Measurements from ENCODE around the gene GDE1.
A peak's percentile ranks its signal among the peaks of the same experiment; 100 is the strongest.
"Not testable (repeated sequence)": the region's sequence is repeated elsewhere in the genome, so short reads cannot be mapped to it uniquely, and the experiment has no call there.

Gene GDE1, protein sequence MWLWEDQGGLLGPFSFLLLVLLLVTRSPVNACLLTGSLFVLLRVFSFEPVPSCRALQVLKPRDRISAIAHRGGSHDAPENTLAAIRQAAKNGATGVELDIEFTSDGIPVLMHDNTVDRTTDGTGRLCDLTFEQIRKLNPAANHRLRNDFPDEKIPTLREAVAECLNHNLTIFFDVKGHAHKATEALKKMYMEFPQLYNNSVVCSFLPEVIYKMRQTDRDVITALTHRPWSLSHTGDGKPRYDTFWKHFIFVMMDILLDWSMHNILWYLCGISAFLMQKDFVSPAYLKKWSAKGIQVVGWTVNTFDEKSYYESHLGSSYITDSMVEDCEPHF

DNA sequence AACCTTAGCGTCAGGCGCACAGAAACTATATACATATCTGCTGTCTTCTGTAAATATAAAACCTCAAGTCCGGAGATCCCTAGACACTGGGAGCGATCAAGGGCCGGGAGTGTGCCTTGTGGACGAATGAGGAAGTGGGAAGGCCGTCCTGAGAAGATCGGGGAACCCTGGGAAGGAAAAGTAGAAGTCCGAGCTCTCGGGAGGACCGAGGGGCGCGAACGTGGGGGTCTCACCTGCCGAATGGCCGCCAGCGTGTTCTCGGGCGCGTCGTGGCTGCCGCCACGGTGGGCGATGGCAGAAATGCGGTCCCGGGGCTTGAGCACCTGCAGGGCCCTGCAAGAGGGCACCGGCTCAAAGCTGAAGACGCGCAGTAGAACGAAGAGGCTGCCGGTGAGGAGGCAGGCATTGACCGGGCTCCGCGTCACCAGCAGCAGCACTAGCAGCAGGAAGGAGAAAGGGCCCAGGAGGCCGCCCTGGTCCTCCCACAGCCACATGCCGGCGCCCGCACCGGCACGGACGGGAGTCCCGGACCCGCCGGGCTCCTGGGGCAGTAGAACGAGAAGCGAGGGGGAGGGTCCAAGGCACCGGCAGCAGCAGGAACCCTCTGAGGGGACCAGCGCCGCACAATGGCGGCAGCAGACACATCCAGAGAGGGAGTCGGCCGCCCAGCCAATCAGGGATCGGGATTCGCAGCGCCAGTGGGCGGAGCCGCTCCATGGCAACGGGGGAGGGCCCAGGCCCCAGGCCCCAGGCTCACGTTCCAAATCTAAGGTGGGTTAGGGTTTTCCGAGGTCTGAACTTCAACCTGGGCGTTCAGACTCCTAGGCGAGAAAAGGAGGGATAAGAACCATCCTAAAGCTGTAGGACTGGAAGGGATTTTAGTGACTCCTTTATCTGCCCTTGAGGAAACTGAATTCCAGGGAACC, at the start of gene GDE1:
TSS of gene GDE1 (minus strand) at position 628 of the 926 bp plus-strand sequence. CDS start at position 494, 134 bp downstream.
- peak; percentile 88 for DNase-seq (ENCODE audit: low spot score)

DNA sequence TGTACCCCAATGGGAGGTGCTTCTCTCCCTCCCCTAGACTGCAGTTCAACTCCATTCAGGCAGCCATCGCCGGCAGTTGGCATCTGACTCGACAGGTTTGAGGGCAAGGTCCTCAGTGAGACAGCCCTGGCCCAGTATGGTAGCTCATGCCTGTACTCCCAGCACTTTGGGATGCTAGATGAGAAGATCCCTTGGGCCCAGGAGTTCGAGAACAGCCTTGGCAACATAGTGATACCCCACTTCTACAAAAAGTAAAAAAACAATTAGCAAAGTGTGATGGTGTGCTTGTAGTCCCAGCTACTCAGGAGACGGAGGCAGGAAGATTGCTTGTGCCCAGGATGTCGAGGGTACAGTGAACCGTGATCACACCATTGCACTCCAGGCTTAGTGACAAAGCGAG, 45.7 kb upstream of the GDE1 start:
- no peak for DNase-seq (ENCODE audit: low spot score)

DNA sequence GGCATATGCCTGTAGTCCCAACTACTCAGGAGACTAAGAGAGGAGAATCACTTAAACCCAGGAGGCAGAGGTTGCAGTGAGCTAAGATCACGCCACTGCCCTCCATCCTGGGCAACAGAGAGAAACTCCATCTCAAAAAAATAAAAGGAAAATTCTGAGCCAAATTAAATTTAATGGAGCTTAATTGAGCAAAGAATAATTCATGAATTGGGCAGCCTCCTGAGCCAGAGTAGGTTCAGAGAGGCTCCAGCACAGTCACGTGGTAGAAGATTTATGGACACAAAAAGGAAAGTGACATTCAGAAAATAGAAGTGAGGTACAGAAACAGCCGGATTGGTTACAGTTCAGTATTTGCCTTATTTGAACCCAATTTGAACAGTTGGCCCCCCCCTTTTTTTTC, 44.5 kb upstream of the GDE1 start:
- no peak for DNase-seq (ENCODE audit: low spot score)

DNA sequence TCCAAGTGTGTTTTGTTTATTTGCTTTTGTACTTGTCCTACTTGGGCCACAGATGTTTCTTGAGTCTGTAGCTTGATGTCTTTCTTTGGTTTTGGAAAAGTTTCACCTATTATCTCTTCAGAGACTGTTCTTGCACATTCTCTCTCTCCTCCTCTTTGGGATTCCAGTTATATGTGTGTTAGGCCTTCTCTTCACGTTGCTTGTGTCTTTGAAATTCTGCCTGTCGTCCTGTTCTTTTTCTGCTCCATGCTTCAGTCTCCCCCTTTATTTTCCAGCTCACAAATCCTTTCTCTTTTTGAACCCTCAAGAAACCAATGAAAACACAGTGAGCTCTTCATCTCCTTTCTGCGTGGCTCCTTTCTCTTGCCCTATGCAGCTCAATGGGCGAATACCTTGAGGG, 41.5 kb upstream of the GDE1 start:
- no peak for DNase-seq (ENCODE audit: low spot score)

DNA sequence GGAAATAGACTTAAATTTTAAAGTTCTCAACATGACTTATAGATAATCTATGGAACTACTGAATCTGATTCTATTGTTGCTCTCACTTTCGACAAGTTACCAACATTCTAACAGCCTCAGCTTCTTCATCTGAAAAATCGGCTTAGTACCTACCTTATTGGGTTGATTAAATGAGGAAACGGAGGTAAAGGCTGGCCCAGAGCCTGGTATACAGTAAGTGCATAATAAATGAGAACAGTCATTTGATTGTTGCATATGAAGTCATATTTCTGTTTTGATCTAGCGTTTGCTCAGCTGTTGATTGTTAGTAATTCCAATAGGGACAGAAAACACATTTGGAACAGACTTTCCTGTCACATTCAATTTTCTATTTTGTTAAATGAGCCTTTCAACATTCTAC, 38.2 kb upstream of the GDE1 start:
- DNase-seq (ENCODE audit: low spot score), result no peak

DNA sequence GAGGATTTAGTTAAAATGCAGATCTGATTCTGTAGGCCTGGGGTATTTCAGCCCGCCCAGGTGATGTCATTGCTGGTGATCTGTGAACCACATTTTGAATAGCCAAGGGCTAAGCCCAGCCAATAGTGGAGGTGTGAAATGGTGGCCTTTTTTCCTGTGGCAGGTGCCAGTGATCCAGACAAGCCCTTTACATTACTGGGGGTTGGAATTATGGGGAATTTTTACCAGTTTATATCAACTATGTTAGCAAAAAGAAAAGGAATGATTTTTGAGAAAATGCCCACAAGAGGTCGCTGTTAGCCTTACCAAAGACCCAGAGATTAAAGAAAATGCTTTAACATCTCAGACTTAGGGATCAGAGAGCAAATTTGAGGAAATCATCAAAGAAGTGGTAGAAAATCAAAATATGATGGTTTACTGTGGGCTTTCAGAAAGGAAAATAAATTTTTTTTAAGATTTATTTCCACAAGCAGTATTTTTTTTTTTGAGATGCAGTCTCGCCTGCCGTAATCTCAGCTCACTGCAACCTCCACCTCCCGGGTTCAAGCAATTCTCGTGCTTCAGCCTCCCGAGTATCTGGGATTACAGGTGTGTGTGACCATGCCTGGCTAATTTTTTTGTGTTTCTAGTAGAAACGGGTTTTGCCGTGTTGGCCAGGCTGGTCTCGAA, 37.5 kb upstream of the GDE1 start:
- peak; percentile 63 for DNase-seq (ENCODE audit: low spot score)

DNA sequence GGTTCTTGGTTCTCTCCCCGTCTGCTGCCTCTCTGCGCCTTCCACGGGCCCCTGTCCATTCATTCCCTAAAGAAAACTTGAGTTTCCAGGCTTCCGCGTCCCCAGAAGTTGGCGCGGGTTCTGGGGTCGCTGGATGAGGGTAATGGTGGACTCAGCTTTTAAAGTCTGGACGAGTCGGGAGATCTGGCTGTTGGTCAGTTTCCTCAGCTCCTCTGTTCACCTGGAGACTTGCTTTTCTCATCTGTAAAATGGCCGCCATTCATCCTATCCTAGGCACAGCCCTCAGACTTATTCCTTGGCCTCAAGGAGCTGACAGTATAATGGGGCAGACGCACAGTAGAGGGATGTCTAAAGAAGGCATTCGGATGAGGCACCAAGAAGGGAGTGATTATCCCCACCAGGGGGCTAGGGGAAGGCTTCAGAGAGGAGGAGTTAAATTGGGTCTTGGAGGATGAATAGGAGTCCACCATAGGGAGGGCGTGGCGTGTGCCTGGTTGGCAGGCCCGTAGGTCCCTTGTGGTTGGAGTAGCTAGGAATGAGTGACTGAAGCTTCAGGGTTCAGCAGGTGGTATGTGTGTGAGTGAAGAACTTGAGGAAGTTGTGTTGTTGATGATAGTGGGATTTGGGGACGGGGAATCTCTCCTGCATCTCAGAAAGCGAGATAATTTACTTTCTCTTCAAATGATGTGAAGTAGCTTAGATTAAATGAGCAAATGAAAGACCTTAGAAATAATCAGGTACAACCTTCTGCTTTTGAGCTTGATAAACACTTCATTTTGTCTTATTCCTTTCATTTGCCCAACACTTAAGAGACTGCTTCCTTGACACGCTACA, 34.3 kb upstream of the GDE1 start:
- no peak for DNase-seq (ENCODE audit: low spot score)

GRCh38 chr16:19555186-19555937, 33.5 kb upstream of the GDE1 start, which contains the start of gene VPS35L:
TSS of gene VPS35L (plus strand) at chr16:19555703. CDS start at chr16:19555730, 27 bp downstream.
- no peak for DNase-seq (ENCODE audit: low spot score)

DNA sequence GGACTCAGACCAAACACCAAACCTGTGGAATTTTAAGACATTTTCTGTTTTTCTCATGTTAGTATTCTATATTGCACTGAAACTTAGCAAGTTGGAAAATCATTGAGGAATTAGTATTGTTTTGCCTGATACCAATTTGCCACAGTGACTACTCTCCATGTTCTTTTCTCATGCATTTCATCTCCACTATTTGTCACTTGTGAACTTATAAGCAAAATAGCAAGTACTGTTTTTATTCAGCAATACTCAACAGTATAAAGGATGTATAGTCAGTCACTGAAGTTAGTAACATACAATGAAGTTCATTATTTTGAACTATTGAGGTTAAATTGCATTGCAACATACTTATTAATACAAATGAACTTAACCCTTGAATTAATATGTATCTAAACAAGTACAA, 27.8 kb upstream of the GDE1 start:
- DNase-seq (ENCODE audit: low spot score), result no peak

DNA sequence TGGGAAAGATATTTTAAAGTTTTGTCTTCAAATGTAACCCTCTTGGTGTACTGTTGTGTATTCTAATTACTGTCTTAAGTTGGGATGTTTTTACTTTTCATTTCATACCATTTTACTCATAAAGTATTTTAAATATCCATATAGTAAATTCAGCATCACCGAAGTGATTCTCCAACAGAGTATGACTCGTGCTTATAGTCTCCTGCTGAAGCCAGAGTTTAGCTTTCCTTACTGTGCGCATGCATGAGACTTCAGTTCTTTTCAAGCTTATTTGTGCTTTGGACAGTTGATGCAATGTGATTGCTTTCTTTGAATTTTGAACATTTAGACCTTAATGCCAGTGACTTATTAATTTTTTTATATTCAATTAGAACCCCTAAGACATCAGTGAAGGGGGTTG, 26.2 kb upstream of the GDE1 start:
- no peak for DNase-seq (ENCODE audit: low spot score)

DNA sequence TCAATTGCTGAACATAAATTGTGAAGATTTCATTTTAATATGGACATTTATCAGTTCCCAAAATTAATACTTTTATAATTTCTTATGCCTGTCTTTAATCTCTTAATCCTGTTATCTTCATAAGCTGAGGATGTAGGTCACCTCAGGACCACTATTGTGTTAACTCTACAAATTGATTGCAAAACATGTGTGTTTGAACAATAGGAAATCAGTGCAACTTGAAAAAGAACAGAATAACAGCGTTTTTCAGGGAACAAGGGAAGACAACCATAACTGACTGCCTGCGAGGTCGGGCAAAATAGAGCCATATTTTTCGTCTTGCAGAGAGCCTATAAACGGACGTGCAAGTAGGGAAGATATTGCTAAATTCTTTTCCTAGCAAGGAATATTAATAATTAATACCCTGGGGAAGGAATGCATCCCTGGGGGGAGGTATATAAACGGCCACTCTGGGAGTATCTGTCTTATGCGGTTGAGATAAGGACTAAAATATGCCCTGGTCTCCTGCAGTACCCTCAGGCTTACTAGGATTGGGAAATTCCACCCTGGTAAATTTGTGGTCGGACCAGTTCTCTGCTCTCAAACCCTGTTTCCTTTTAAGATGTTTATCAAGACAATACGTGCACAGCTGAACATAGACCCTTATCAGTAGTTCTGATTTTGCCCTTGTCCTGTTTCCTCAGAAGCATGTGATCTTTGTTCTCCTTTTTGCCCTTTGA, 21.5 kb upstream of the GDE1 start:
- DNase-seq (ENCODE audit: low spot score), result not testable (repeated sequence)

- no peak for DNase-seq (ENCODE audit: low spot score)
Observed at GRCh38 chr16:19542138-19542821, 20.4 kb upstream of the GDE1 start.

GRCh38 chr16:19540241-19540970, 18.5 kb upstream of the GDE1 start:
- no peak for DNase-seq (ENCODE audit: low spot score)

DNA sequence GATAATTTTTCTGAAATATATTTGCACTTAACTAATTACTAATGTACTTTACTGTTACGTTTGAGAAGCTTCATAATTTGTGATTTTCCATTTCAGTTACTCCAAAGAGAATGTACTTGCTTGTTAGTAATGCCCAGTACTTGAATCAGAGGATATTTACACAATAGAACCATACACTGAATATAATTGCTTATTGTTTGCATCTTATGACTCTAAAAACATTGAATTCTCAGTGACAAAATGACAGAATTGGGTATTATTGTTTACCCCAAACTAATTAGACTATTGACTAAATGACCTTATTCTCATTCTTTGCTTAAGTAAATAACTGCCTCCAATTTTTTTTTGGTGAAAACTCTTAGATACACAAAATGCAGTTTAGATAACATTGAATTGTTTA, 10.7 kb upstream of the GDE1 start:
- no peak for DNase-seq (ENCODE audit: low spot score)

DNA sequence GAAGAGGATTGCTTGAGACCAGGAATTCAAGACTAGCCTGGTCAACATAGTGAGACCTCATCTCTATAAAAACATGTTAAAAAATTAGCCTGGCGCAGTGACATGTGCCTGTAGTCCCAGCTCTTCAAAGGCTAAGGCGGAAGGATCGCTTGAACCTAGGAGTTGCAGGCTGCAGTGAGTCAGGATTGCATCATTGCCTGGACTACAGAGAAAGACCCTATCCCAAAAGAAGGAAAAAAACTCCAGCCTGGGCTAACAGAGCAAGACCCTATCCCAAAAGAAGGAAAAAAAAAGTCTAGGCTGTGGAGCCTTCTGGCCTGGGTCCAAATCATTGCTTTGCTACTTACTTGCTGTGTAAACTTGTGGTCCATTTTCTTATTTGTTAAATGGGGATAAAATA, 6.8 kb upstream of the GDE1 start:
- no peak for DNase-seq (ENCODE audit: low spot score)

- no peak for DNase-seq (ENCODE audit: low spot score)
Observed at GRCh38 chr16:19527161-19527560, 5.3 kb upstream of the GDE1 start.

GRCh38 chr16:19525385-19525723, 3.5 kb upstream of the GDE1 start:
- DNase-seq (ENCODE audit: low spot score), result no peak

- DNase-seq (ENCODE audit: low spot score), result peak; percentile 51
Observed at GRCh38 chr16:19524616-19525384, 2.9 kb upstream of the GDE1 start.

DNA sequence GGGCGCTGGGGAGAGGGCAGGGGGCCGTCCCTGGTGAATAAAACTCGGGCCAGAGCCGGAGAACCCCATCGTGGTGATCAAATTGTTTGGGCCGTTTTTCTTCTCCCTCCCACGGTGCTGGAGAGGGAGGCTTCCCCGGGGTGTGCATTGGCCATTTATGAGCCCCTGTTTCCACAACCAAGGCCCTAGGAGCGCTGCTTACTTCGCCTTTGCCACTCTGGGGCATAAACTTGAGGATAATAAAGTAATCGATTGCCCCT, 2.4 kb upstream of the GDE1 start:
- DNase-seq (ENCODE audit: low spot score), result no peak
